DOHH2 (cell line): ENCODE data around the gene NUAK2.

Source experiments
- CTCF ChIP-seq: fragments of 200-600 bp; sonication (generic); IDR thresholded peaks from one replicate; pipeline ENCODE4 v1.5.1; 2014; ENCODE audit warnings: antibody characterized with exemption, mild to moderate bottlenecking, low read depth, low read length; ENCODE audit not compliant: poor library complexity, severe bottlenecking
- EZH2phosphoT487 ChIP-seq: fragments of 200-600 bp; sonication (generic); IDR thresholded peaks from 2 replicates; pipeline ENCODE4 v1.6.1; 2017; ENCODE audit warnings: borderline replicate concordance, mild to moderate bottlenecking, antibody characterized with exemption, low read length, moderate library complexity, mixed read lengths

GRCh38 chr1:205259998-205260397 is 61.5 kb downstream of the NUAK2 start:
- TF ChIP-seq CTCF (no peak), EZH2phosphoT487 (no peak)
